RWPE2 (cell line): ENCODE measurements around the gene KCNK16.
A peak's percentile ranks its signal among the peaks of the same experiment; 100 is the strongest.

Source experiments
- ATAC-seq: fragments of 200-7000 bp; cut with Tn5 transposase; 3 replicates; pipeline ENCODE4 v1.9.1; 2021; ENCODE audit warnings: low read depth
- DNase-seq: peaks from one replicate; pipeline ENCODE4 v3.0.0-alpha.2; 2020; ENCODE audit warnings: low spot score
- H3K27ac ChIP-seq: fragments of 450-650 bp; 2 replicates; pipeline ENCODE4 v1.5.1; 2017; ENCODE audit warnings: mild to moderate bottlenecking; ENCODE audit not compliant: poor library complexity, severe bottlenecking
- H3K27me3 ChIP-seq: fragments of 250-450 bp; sonication (Bioruptor Pico); 2 replicates; pipeline ENCODE4 v1.5.1; 2021; ENCODE audit warnings: mild to moderate bottlenecking, moderate library complexity; ENCODE audit not compliant: insufficient read depth, poor library complexity, severe bottlenecking
- H3K36me3 ChIP-seq: fragments of 250-450 bp; sonication (Bioruptor Pico); 2 replicates; pipeline ENCODE4 v1.5.1; 2020; ENCODE audit warnings: low read depth, mild to moderate bottlenecking, moderate library complexity
- H3K4me1 ChIP-seq: fragments of 250-450 bp; sonication (Bioruptor Pico); 2 replicates; pipeline ENCODE4 v1.5.1; 2021; ENCODE audit warnings: mild to moderate bottlenecking, moderate library complexity; ENCODE audit not compliant: insufficient read depth, poor library complexity, severe bottlenecking
- H3K4me3 ChIP-seq: fragments of 250-450 bp; sonication (Bioruptor Pico); 2 replicates; pipeline ENCODE4 v1.5.1; 2021; ENCODE audit warnings: mild to moderate bottlenecking, moderate library complexity; ENCODE audit not compliant: severe bottlenecking
- H3K9me3 ChIP-seq: fragments of 250-450 bp; sonication (Bioruptor Pico); 2 replicates; pipeline ENCODE4 v1.5.1; 2021; ENCODE audit warnings: mild to moderate bottlenecking, moderate library complexity; ENCODE audit not compliant: severe bottlenecking
- TF ChIP-seq, protein P1 (sequence below): fragments of 450-650 bp; IDR thresholded peaks from one replicate; pipeline ENCODE4 v1.5.1; 2017; ENCODE audit warnings: mild to moderate bottlenecking, moderate library complexity; ENCODE audit not compliant: poor library complexity, severe bottlenecking

Gene KCNK16

DNA sequence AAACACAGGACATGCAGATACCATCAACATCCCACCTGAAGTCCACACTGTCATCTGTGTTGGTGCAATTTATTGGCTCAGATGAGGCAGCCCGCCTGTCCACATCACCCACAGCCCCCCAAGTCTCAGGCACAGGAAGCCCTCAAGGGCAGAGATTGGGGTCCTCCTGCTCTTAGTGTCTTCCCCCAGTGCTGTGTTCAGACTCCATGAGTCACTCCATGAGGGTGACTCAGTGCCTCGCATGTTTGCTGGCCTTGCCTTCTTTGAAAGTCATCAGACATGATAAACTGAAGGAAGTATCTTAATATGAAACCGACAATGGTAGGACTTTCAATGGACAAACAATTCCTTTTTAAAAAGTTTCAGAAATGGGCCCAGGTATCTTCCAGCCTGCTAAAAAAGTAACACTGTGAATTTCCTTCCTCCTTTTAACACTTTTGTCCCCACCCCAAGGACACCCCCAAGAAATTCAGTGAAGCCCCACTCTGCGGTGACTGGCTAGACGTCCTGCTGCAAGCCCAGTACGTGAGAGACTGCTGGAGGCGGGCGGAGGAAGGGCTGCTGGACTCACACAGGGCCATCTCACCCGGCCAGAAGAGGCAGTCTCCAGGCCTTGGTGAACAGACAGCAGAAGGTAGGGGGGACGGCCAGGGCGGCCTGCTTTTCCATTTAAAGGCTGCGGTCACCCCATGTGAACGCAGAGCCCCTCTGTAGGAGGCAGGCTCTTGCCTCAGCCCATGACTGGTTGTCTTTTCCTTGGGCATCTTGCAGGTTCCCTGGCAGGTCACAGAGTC is 43.0 kb upstream of the KCNK16 start:
- TF ChIP-seq, protein P1, sequence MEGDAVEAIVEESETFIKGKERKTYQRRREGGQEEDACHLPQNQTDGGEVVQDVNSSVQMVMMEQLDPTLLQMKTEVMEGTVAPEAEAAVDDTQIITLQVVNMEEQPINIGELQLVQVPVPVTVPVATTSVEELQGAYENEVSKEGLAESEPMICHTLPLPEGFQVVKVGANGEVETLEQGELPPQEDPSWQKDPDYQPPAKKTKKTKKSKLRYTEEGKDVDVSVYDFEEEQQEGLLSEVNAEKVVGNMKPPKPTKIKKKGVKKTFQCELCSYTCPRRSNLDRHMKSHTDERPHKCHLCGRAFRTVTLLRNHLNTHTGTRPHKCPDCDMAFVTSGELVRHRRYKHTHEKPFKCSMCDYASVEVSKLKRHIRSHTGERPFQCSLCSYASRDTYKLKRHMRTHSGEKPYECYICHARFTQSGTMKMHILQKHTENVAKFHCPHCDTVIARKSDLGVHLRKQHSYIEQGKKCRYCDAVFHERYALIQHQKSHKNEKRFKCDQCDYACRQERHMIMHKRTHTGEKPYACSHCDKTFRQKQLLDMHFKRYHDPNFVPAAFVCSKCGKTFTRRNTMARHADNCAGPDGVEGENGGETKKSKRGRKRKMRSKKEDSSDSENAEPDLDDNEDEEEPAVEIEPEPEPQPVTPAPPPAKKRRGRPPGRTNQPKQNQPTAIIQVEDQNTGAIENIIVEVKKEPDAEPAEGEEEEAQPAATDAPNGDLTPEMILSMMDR: no peak
- DNase-seq (no peak), ATAC-seq (peak; percentile 56; the same call in 1 of the 3 replicates)
- H3K4me1 ChIP-seq: no peaks in the 10 kb centered on the region
- no peaks in the 10 kb centered on the region for H3K27me3 ChIP-seq
- H3K27ac ChIP-seq: no peak overlapping the region
- no peak overlapping the region for H3K4me3 ChIP-seq
- no peaks in the 10 kb centered on the region for H3K9me3 ChIP-seq
- no peaks in the 10 kb centered on the region for H3K36me3 ChIP-seq

DNA sequence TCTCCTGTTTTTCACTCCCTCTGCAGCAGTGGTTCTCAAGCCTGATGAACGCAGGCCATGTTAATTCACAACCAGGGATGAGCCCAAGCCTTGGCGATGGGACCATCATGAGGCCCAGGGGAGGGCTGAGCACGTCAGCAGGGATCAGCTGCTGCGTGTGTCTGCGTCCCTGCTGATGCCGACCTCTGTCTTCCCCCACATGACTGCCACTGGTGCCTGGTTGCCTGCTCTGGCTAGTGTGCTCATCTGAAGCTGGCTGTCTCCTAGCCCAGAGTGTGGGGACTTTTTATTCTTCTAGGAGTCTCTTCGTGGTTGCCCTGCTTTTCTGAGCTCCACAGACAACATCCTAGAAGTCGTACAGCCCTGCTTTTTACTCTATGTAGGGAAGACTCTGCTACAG is 40.8 kb upstream of the KCNK16 start:
- Histone ChIP-seq H3K4me1 (no peaks in the 10 kb centered on the region), H3K27me3 (no peaks in the 10 kb centered on the region), H3K4me3 (no peak overlapping the region), H3K9me3 (no peaks in the 10 kb centered on the region), H3K36me3 (no peaks in the 10 kb centered on the region), H3K27ac (no peak overlapping the region)
- ATAC-seq (no peak), DNase-seq (no peak)
- TF ChIP-seq, protein P1: no peak

DNA sequence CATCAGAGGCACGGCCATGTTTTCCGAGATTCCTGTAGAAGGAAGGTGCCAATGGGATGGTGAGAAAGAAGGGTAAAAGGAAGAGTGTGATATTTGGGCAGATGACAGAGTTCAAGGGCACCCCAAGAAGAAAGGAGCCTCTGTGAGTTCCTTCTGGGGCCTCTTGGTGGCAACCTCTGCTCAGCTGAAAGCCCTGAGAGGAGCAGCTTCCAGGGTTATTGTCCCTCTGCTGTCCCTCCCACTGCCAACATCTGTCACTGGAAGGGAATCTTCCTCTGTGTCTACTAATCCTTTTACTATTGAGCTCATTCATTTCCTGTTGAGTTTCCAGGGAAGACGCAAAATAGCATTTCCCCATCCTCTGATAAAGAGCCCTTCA is 40.0 kb upstream of the KCNK16 start:
- no peaks in the 10 kb centered on the region for H3K9me3 ChIP-seq
- ATAC-seq (peak; percentile 14; the same call in 1 of the 3 replicates), DNase-seq (no peak)
- TF ChIP-seq, protein P1: peak; percentile 22
- H3K4me3 ChIP-seq: no peak overlapping the region
- H3K27me3 ChIP-seq: no peaks in the 10 kb centered on the region
- no peak overlapping the region for H3K27ac ChIP-seq
- H3K36me3 ChIP-seq: no peaks in the 10 kb centered on the region
- H3K4me1 ChIP-seq: no peaks in the 10 kb centered on the region

DNA sequence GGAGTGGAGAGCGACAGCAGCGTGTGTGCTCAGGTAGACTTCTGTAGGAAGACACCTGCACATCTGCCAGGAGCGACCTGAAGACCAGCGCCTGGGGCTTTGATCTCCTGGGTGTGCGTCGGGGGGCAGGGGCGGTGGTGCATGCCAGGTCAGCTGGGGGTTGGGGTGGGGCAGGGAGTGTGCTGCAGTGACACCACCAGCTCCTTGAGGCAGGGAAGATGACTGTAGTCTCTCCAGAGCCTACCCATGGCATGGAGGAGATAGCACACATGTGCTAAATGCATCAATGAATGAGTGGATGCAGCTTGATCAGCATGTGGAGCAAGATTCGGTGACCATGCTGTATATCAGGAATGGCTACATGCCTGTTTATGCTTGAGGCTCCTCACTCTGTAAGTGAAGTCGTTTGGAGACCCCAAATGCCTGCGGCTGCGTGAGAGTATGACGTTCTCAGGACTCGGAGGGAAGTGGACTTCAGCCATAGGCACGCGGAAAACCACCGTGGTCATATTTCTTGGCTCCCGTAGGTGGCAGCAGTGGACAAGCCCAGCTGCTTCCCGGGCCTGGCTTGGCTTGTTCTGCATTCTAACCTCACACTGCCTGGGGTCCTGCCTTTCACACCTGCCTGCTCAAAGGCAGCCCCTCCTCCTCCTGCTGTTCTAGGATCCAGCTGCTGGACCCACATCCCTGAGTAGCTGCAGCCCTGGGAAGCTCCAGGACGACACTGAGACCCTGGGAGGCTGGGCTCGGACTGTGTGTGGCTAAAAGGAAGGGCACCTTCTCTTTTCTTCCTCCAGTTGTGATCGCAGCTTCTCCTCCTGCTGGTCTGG is 39.4 kb upstream of the KCNK16 start:
- TF ChIP-seq, protein P1: peak; percentile 84
- no peak overlapping the region for H3K4me3 ChIP-seq
- peak; percentile 77 for ATAC-seq
- H3K36me3 ChIP-seq: no peaks in the 10 kb centered on the region
- H3K27me3 ChIP-seq: no peaks in the 10 kb centered on the region
- H3K4me1 ChIP-seq: no peaks in the 10 kb centered on the region
- H3K9me3 ChIP-seq: no peaks in the 10 kb centered on the region
- H3K27ac ChIP-seq: no peak overlapping the region
- DNase-seq: no peak
